Activated naive CD8-positive, alpha-beta T cell treated with anti-CD3 and anti-CD28 coated beads, Interleukin-2, amount 50 U/mL, for 24 hours (primary cell): ENCODE measurements around the gene ITGB4.

ENCODE experiments used
- ATAC-seq: fragments of 150-1000 bp; cut with Tn5 transposase; one replicate; pipeline ENCODE4 v1.10.0; 2021
- DNase-seq: peaks from one replicate; pipeline ENCODE4 v3.0.0; 2021
- H3K27ac Mint-ChIP-seq: one replicate; pipeline ENCODE4 v1.8.0; 2021; ENCODE audit warnings: mild to moderate bottlenecking, mixed read lengths
- H3K27me3 Mint-ChIP-seq: one replicate; pipeline ENCODE4 v1.8.0; 2021; ENCODE audit warnings: mixed read lengths
- H3K36me3 Mint-ChIP-seq: one replicate; pipeline ENCODE4 v1.8.0; 2021; ENCODE audit warnings: low read depth, mixed read lengths
- H3K4me1 Mint-ChIP-seq: one replicate; pipeline ENCODE4 v1.8.0; 2021; ENCODE audit warnings: mixed read lengths
- H3K4me3 Mint-ChIP-seq: one replicate; pipeline ENCODE4 v1.8.0; 2021; ENCODE audit warnings: mild to moderate bottlenecking, moderate library complexity, mixed read lengths
- H3K9me3 Mint-ChIP-seq: one replicate; pipeline ENCODE4 v1.8.0; 2021; ENCODE audit warnings: mixed read lengths

ITGB4 gene

GRCh38 chr17:75731716-75732498 lies 10.6 kb downstream of the ITGB4 start:
- Mint-ChIP-seq H3K4me3 (no peak overlapping the region), H3K27me3 (no peaks in the 10 kb centered on the region), H3K36me3 (no peaks in the 10 kb centered on the region), H3K4me1 (peaks cover 2% of the 10 kb centered on the region), H3K27ac (no peak overlapping the region), H3K9me3 (no peaks in the 10 kb centered on the region)
- ATAC-seq (no peak), DNase-seq (no peak)

GRCh38 chr17:75733471-75733870 lies 12.2 kb downstream of the ITGB4 start:
- ATAC-seq (no peak), DNase-seq (no peak)
- Mint-ChIP-seq H3K4me1 (peaks cover 2% of the 10 kb centered on the region), H3K4me3 (no peak overlapping the region), H3K27ac (no peak overlapping the region), H3K36me3 (no peaks in the 10 kb centered on the region), H3K27me3 (no peaks in the 10 kb centered on the region), H3K9me3 (no peaks in the 10 kb centered on the region)

DNA sequence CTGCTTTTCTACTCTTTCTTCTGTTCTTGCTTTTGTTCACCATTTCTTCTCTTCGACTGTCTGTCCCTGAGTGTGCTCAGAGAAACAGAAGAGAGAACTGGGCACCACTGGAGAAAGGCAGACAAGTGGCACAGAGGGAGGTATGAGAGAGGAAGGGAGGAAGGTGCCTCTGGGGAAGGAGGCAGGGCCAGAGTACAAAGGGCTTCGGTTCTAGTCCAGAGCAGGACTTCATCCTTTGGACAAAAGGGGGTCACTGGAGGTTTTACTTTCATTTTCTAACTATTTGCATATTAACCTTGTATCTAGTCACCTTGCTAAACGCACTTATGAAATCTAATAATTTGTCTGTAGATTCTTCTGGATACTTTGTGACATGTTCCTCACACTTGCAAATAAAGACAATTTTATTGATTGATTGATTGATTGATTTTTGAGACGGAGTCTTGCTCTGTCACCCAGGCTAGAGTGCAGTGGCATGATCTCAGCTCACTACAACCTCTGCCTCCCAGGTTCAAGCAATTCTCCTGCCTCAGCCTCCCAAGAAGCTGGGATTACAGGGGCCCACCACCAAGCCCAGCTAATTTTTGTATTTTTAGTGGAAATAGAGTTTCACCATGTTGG lies 13.5 kb downstream of the ITGB4 start:
- H3K9me3 Mint-ChIP-seq: no peaks in the 10 kb centered on the region
- H3K27ac Mint-ChIP-seq: no peak overlapping the region
- peaks cover 2% of the 10 kb centered on the region for H3K4me1 Mint-ChIP-seq
- H3K27me3 Mint-ChIP-seq: no peaks in the 10 kb centered on the region
- H3K36me3 Mint-ChIP-seq: no peaks in the 10 kb centered on the region
- H3K4me3 Mint-ChIP-seq: no peak overlapping the region
- no peak for DNase-seq
- ATAC-seq: no peak

DNA sequence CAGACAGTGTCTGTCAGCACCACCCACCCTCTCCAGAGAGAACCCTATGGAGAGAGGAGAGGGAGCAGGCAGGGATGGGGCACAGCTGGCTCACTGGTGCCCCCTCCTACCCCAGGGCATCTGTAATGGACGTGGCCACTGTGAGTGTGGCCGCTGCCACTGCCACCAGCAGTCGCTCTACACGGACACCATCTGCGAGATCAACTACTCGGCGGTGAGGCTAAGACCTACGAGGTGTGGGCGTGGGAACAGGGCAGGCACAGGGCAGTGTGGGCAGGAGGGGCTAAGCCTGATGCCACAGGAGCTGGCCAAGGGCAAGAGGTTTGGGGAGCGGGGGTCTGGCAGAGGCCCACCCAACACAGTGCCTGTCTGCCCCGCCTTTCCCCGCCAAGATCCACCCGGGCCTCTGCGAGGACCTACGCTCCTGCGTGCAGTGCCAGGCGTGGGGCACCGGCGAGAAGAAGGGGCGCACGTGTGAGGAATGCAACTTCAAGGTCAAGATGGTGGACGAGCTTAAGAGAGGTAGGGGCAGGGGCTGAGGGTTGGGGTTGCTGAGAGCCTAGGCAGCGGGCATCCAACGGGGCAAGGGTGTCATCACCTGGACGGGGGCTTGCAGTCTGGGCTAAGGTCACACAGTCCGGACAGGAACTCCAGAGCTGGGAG lies 15.0 kb downstream of the ITGB4 start:
- H3K4me1 Mint-ChIP-seq: peaks cover 2% of the 10 kb centered on the region
- ATAC-seq (no peak), DNase-seq (no peak)
- no peaks in the 10 kb centered on the region for H3K27me3 Mint-ChIP-seq
- no peak overlapping the region for H3K27ac Mint-ChIP-seq
- no peak overlapping the region for H3K4me3 Mint-ChIP-seq
- H3K36me3 Mint-ChIP-seq: no peaks in the 10 kb centered on the region
- no peaks in the 10 kb centered on the region for H3K9me3 Mint-ChIP-seq

DNA sequence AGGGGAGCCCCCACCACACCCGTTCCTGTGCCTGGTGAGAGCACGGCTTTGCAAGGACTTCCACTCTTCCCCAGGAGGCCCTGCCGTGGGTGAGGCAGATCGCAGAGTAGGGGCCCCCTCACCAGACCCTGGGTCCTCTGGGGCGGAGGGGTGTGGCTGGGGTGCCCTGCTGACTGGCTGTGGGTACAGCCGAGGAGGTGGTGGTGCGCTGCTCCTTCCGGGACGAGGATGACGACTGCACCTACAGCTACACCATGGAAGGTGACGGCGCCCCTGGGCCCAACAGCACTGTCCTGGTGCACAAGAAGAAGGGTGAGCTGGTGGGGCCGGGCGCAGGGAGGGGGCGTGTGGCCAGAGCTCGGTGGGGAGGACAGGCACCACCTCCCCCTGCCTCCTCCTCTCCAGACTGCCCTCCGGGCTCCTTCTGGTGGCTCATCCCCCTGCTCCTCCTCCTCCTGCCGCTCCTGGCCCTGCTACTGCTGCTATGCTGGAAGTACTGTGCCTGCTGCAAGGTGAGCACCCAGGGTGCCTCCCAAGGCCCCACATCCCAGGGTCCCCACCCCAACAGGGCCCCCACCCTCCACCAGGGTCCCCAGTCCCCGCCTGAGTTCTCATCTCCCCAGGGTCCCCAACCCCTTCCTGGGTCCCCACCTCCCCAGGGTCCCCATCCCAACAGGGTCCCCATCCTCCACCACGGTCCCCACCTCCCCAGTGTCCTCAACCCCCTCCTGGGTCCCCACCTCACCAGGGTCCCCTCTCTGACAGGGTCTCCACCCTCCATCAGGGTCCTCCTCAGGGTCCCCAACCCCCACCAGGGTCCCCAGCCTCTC lies 16.1 kb downstream of the ITGB4 start:
- H3K4me1 Mint-ChIP-seq: peaks cover 2% of the 10 kb centered on the region
- no peaks in the 10 kb centered on the region for H3K9me3 Mint-ChIP-seq
- no peak overlapping the region for H3K4me3 Mint-ChIP-seq
- H3K27me3 Mint-ChIP-seq: no peaks in the 10 kb centered on the region
- no peak for DNase-seq
- no peaks in the 10 kb centered on the region for H3K36me3 Mint-ChIP-seq
- no peak overlapping the region for H3K27ac Mint-ChIP-seq
- no peak for ATAC-seq

- Mint-ChIP-seq H3K9me3 (no peaks in the 10 kb centered on the region), H3K27ac (no peak overlapping the region)
- ATAC-seq: peak; percentile 55
These were observed 17.1 kb downstream of the ITGB4 start for GRCh38 chr17:75738218-75738802.

DNA sequence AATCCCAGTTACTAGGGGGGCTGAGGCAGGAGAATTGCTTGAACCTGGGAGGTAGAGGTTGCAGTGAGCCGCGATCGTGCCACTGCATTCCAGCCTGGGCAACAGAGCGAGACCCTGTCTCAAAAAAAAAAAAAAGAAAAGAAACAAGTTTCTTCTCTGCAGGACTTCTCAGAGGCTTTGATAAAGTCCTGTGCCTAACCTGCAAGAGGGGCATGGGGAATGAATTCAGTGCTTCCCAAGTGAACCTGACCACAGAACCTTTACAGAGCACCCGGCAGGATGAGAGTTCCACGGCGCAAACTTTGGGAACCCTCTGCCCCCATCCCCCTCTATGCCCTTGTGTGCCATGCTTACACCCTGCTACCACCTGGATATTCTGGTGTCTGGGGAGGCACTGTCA lies 17.9 kb downstream of the ITGB4 start:
- no peak for ATAC-seq
- Mint-ChIP-seq H3K9me3 (no peaks in the 10 kb centered on the region), H3K36me3 (no peaks in the 10 kb centered on the region), H3K27me3 (no peaks in the 10 kb centered on the region), H3K4me1 (peaks cover 2% of the 10 kb centered on the region), H3K27ac (no peak overlapping the region), H3K4me3 (no peak overlapping the region)
- DNase-seq: no peak

More at GRCh38 chr17:75738218-75738802, 17.1 kb downstream of the ITGB4 start:
- Mint-ChIP-seq H3K4me3 (no peak overlapping the region), H3K36me3 (no peaks in the 10 kb centered on the region), H3K4me1 (peaks cover 2% of the 10 kb centered on the region), H3K27me3 (no peaks in the 10 kb centered on the region)
- DNase-seq: peak; percentile 27

GRCh38 chr17:75739801-75740200 lies 18.5 kb downstream of the ITGB4 start:
- no peak for DNase-seq
- no peak overlapping the region for H3K27ac Mint-ChIP-seq
- no peaks in the 10 kb centered on the region for H3K27me3 Mint-ChIP-seq
- no peak overlapping the region for H3K4me3 Mint-ChIP-seq
- no peaks in the 10 kb centered on the region for H3K4me1 Mint-ChIP-seq
- no peaks in the 10 kb centered on the region for H3K9me3 Mint-ChIP-seq
- H3K36me3 Mint-ChIP-seq: no peaks in the 10 kb centered on the region
- ATAC-seq: no peak

- no peaks in the 10 kb centered on the region for H3K36me3 Mint-ChIP-seq
- DNase-seq (no peak), ATAC-seq (no peak)
- no peak overlapping the region for H3K4me3 Mint-ChIP-seq
- no peaks in the 10 kb centered on the region for H3K9me3 Mint-ChIP-seq
- no peaks in the 10 kb centered on the region for H3K4me1 Mint-ChIP-seq
- H3K27me3 Mint-ChIP-seq: no peaks in the 10 kb centered on the region
- no peak overlapping the region for H3K27ac Mint-ChIP-seq
These were observed 19.0 kb downstream of the ITGB4 start for GRCh38 chr17:75740215-75740614.

DNA sequence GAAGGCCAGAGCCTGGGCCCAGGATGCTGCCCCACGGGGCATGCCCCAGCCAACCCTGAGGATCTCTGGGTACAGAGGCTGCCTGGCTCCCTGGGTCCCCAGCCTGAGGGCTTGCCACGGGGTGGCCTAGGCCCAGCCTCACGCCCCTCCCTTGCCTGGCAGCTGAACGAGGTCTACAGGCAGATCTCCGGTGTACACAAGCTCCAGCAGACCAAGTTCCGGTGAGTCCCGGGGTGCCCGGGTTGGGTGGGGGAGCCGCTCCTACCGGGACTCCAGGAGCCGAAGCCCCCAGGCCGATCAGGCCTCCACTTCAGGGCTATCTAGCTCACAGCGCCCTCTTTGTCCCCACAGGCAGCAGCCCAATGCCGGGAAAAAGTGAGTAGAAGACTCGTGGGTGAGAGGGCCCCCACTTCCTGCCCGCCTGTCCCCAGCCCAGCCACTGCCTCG lies 19.4 kb downstream of the ITGB4 start:
- Mint-ChIP-seq H3K27me3 (no peaks in the 10 kb centered on the region), H3K9me3 (no peaks in the 10 kb centered on the region), H3K4me3 (no peak overlapping the region), H3K4me1 (no peaks in the 10 kb centered on the region), H3K36me3 (no peaks in the 10 kb centered on the region), H3K27ac (no peak overlapping the region)
- no peak for ATAC-seq
- no peak for DNase-seq

DNA sequence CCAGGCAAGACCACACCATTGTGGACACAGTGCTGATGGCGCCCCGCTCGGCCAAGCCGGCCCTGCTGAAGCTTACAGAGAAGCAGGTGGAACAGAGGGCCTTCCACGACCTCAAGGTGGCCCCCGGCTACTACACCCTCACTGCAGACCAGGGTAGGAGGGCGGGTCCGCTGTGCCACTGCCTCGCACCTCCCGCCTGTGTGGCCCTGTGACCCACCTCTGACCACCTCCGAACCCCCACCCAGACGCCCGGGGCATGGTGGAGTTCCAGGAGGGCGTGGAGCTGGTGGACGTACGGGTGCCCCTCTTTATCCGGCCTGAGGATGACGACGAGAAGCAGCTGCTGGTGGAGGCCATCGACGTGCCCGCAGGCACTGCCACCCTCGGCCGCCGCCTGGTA lies 21.1 kb downstream of the ITGB4 start:
- no peak for DNase-seq
- Mint-ChIP-seq H3K27ac (no peak overlapping the region), H3K27me3 (no peaks in the 10 kb centered on the region), H3K4me3 (no peak overlapping the region), H3K36me3 (no peaks in the 10 kb centered on the region), H3K4me1 (no peaks in the 10 kb centered on the region), H3K9me3 (no peaks in the 10 kb centered on the region)
- ATAC-seq: no peak

- Mint-ChIP-seq H3K4me1 (peaks cover 3% of the 10 kb centered on the region), H3K4me3 (no peak overlapping the region), H3K9me3 (no peaks in the 10 kb centered on the region), H3K27ac (no peak overlapping the region), H3K36me3 (no peaks in the 10 kb centered on the region), H3K27me3 (peaks cover 3% of the 10 kb centered on the region)
- DNase-seq (no peak), ATAC-seq (no peak)
These were observed 22.5 kb downstream of the ITGB4 start for GRCh38 chr17:75743625-75744206.

GRCh38 chr17:75748706-75749105 lies 27.4 kb downstream of the ITGB4 start:
- H3K36me3 Mint-ChIP-seq: no peaks in the 10 kb centered on the region
- no peak for ATAC-seq

More at GRCh38 chr17:75748706-75749105, 27.4 kb downstream of the ITGB4 start:
- Mint-ChIP-seq H3K9me3 (no peaks in the 10 kb centered on the region), H3K4me3 (no peak overlapping the region), H3K27me3 (peaks cover 3% of the 10 kb centered on the region), H3K4me1 (peaks cover 11% of the 10 kb centered on the region), H3K27ac (no peak overlapping the region)
- DNase-seq: no peak
